ENCODE measurements around the gene ADAM19.

- no peak for TF ChIP-seq CTCF (IDR thresholded peaks at IDR 0.05)
- no peak for TF ChIP-seq EP300 (IDR thresholded peaks at IDR 0.05; ENCODE audit: low read depth)
- no peak for TF ChIP-seq POLR2AphosphoS5 (IDR thresholded peaks at IDR 0.05)
Observed at GRCh38 chr5:157542282-157543000, 33.1 kb downstream of the ADAM19 start.
